Endodermal cell (in vitro differentiated cells): ENCODE results near the gene MUC6. TPM values are rescaled to one million over a fixed set of nuclear protein-coding genes. Genes with fewer than 3 reads are reported as not detected.

ENCODE experiments used
- DNase-seq: peaks from one replicate; pipeline ENCODE4 v3.0.0-alpha.2; 2017
- H3K27ac ChIP-seq: 2 replicates; pipeline ENCODE4 v1.5.1; 2013; ENCODE audit warnings: mild to moderate bottlenecking, low read depth, low read length, moderate library complexity
- H3K27me3 ChIP-seq: 2 replicates; pipeline ENCODE4 v1.6.1; 2013; ENCODE audit warnings: mild to moderate bottlenecking, low read length, moderate library complexity; ENCODE audit not compliant: insufficient read depth, control insufficient read depth, poor library complexity, severe bottlenecking
- H3K36me3 ChIP-seq: 2 replicates; pipeline ENCODE4 v1.7.0; 2013; ENCODE audit warnings: mild to moderate bottlenecking, low read length, moderate library complexity; ENCODE audit not compliant: control insufficient read depth, insufficient read depth
- H3K4me1 ChIP-seq: one replicate; pipeline ENCODE4 v1.7.0; 2013; ENCODE audit warnings: low read length; ENCODE audit not compliant: control insufficient read depth, insufficient read depth
- H3K4me3 ChIP-seq: 2 replicates; pipeline ENCODE4 v1.5.1; 2013; ENCODE audit warnings: mild to moderate bottlenecking, low read length, moderate library complexity
- H3K9ac ChIP-seq: 2 replicates; pipeline ENCODE4 v1.6.1; 2013; ENCODE audit warnings: mild to moderate bottlenecking, low read length, moderate library complexity; ENCODE audit not compliant: poor library complexity, severe bottlenecking; ENCODE audit errors: extremely low read depth
- H3K9me3 ChIP-seq: 2 replicates; pipeline ENCODE4 v1.6.1; 2013; ENCODE audit warnings: mild to moderate bottlenecking, low read length, moderate library complexity; ENCODE audit not compliant: control insufficient read depth
- H3K27ac Mint-ChIP-seq: 2 replicates; pipeline ENCODE4 v1.8.0; 2020; ENCODE audit warnings: mixed read lengths
- H3K27me3 Mint-ChIP-seq: 2 replicates; pipeline ENCODE4 v1.8.0; 2021; ENCODE audit warnings: mild to moderate bottlenecking, mixed read lengths; ENCODE audit not compliant: insufficient read depth
- H3K36me3 Mint-ChIP-seq: 2 replicates; pipeline ENCODE4 v1.8.0; 2020; ENCODE audit warnings: low read depth, mixed read lengths
- H3K4me1 Mint-ChIP-seq: 2 replicates; pipeline ENCODE4 v1.8.0; 2020; ENCODE audit warnings: mixed read lengths
- H3K4me3 Mint-ChIP-seq: 2 replicates; pipeline ENCODE4 v1.8.0; 2020; ENCODE audit warnings: mild to moderate bottlenecking, moderate library complexity, mixed read lengths
- H3K9me3 Mint-ChIP-seq: 2 replicates; pipeline ENCODE4 v1.8.0; 2020; ENCODE audit warnings: mild to moderate bottlenecking, mixed read lengths
- CTCF ChIP-seq: fragments of 200-600 bp; sonication (generic); conservative IDR thresholded peaks from 2 replicates; pipeline ENCODE4 v1.5.0; 2021; ENCODE audit warnings: antibody characterized with exemption, mild to moderate bottlenecking
- WGBS, 2 experiments: methylation state at CpG; one replicate each; pipeline versions ENCODE4 v1.1.5 to v1.1.7; 2013; ENCODE audit warnings: missing lambda C conversion rate in 2 of 2, mixed read lengths in 1 of 2; ENCODE audit not compliant: insufficient coverage in 1 of 2, insufficient read length in 1 of 2; 5-methylcytosine and 5-hydroxymethylcytosine counted together
- total RNA-seq, 2 donors: library from RNA; stranded (reverse); fragmentation: NEBNext Ultra II Directional in 1 of 2; extraction: Animal tissue kit (Norgen Biotek cat#: 25700) in 1 of 2; gene quantifications; 2 replicates in 1 of 2; 3 replicates in 1 of 2; pipeline ENCODE4 v1.2.1, GENCODE V29; 2021

The MUC6 gene
- total RNA-seq, 2 donors from 2014 or later, result 0.26 to 0.40 TPM

DNA sequence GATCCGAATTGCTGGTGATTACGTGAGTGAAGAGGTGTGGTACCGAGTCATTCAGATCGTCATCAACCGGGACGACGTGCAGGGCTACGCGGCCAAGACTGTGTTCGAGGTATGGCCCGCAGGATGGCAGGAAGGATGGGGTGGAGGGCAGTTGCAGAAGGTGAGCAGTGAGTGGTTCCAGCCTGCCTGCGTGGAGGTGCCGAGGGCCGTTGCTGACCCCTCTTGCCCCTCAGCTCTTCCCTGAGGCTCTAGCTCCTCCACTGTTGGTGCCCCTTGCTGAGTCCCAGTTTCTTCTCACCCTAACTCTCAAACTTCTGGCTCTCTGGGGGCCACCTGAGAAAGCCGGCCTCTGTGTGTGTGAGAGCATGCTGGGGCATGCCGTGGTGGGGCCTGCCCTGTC, 43.9 kb downstream of the MUC6 start:
- Mint-ChIP-seq H3K27me3 (no peaks in the 10 kb centered on the region), H3K9me3 (no peaks in the 10 kb centered on the region), H3K4me1 (no peaks in the 10 kb centered on the region), H3K27ac (no peak overlapping the region), H3K4me3 (no peak overlapping the region), H3K36me3 (peaks cover 60% of the 10 kb centered on the region)
- Histone ChIP-seq H3K27me3 (no peaks in the 10 kb centered on the region), H3K36me3 (peaks cover 35% of the 10 kb centered on the region), H3K9me3 (no peaks in the 10 kb centered on the region), H3K27ac (no peak overlapping the region), H3K9ac (no peak overlapping the region), H3K4me1 (no peaks in the 10 kb centered on the region), H3K4me3 (no peak overlapping the region)
- TF ChIP-seq CTCF, result no peak
- no peak for DNase-seq
- 95 to 97% methylated on average over 9 to 16 of the region's 16 CpGs for WGBS, 2 experiments

GRCh38 chr11:991711-992307, 44.7 kb downstream of the MUC6 start:
- no peaks in the 10 kb centered on the region for H3K27me3 ChIP-seq
- Mint-ChIP-seq H3K27me3 (no peaks in the 10 kb centered on the region), H3K27ac (no peak overlapping the region), H3K9me3 (no peaks in the 10 kb centered on the region), H3K4me3 (no peak overlapping the region), H3K4me1 (no peaks in the 10 kb centered on the region), H3K36me3 (peaks cover 60% of the 10 kb centered on the region)
- no peaks in the 10 kb centered on the region for H3K9me3 ChIP-seq
- no peak for TF ChIP-seq CTCF
- H3K36me3 ChIP-seq, result peaks cover 36% of the 10 kb centered on the region
- H3K9ac ChIP-seq, result no peak overlapping the region
- no peaks in the 10 kb centered on the region for H3K4me1 ChIP-seq
- WGBS, 2 experiments, result 93 to 100% methylated on average over 18 to 24 of the region's 24 CpGs
- no peak overlapping the region for H3K27ac ChIP-seq
- no peak for DNase-seq
- H3K4me3 ChIP-seq, result no peak overlapping the region

- 90% methylated on average over 9 to 12 of the region's 12 CpGs for WGBS, 2 experiments
Measured at GRCh38 chr11:991034-991433, 45.5 kb downstream of the MUC6 start.

More at GRCh38 chr11:991034-991433, 45.5 kb downstream of the MUC6 start:
- Histone ChIP-seq H3K4me3 (no peak overlapping the region), H3K27ac (no peak overlapping the region), H3K4me1 (no peaks in the 10 kb centered on the region), H3K9me3 (no peaks in the 10 kb centered on the region), H3K27me3 (no peaks in the 10 kb centered on the region), H3K9ac (no peak overlapping the region), H3K36me3 (peaks cover 43% of the 10 kb centered on the region)
- no peak for DNase-seq
- no peak for TF ChIP-seq CTCF
- Mint-ChIP-seq H3K4me3 (no peak overlapping the region), H3K36me3 (peaks cover 57% of the 10 kb centered on the region), H3K4me1 (no peaks in the 10 kb centered on the region), H3K9me3 (no peaks in the 10 kb centered on the region), H3K27me3 (no peaks in the 10 kb centered on the region), H3K27ac (no peak overlapping the region)
